HG03565 (cell line): ENCODE data around the gene C19orf47.

ENCODE experiments used
- ATAC-seq: cut with Tn5 transposase; IDR thresholded peaks from one replicate; pipeline ENCODE4 v1.9.1; 2021; ENCODE audit warnings: mild to moderate bottlenecking, moderate library complexity; ENCODE audit not compliant: unreplicated experiment

The C19orf47 gene

DNA sequence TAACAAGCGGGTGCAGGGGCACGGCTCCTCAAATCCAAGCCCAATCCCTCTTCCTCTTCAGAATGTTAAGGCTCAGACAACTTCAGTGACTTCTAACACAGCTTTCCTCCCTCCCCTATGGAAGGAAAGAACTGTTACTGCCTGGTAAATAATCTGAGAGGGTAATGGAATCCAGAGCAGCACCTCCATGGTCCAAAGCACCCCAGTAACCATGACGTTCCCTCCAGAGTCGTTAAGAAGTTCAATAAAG is 64.0 kb downstream of the C19orf47 start:
- ATAC-seq, result no peak

DNA sequence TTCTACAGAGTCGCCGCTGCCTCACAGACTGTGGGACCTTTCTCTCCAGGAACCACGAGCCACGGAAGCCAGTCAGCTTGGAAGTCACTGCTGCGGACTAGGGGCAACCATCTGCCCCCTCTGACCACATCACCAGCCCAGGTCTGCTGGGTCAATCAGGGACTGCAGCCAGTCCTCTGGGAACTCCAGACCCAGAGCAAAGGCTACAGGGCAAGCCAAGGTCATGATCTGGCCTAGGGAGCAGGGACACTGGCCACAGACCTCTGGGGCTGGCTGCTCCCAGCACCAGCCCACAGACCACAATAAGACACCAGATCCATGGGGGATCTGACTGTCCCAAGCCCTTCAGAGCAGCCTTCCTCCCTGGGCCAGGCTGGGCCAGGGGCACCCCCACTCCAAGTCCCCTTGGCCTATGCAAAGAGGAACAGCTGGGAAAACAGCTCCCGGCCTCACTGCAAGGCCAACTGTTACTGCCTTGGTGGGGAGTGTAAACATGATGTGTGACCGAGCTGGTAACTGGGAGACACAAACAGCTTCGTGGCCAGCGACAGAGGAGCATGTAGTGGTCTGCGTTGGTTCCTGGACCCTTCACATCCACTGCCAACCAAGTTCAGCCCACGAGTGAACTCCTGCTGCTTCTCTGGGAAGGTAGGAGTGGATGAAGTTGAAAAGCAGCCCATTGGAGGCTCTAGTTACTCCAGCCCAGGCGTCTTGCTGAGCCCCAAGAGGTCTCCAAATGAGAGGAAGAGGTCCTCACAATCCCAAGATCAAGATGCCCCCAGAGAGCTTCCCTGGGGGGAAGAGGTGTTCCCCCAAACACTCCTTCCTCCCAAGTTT is 64.6 kb downstream of the C19orf47 start:
- ATAC-seq, result no peak

DNA sequence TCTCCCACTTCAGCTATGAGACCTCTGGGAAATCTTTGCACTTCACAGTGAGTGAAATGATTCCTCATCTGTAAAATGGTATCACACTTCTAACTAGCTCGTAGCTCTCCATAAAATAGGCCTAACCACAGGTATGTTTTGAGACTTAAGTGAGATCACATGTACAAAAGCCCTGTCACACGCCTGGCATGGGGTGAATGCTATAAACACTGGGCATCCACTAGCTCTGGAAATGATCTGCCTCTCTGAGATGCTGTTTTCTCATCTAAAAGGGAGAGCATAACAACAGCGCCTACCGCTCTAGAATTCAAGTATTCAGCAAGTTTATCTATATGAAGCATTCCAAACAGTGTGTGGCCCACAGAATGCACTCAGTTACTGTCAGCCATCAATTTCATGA is 65.3 kb downstream of the C19orf47 start:
- ATAC-seq, result no peak

DNA sequence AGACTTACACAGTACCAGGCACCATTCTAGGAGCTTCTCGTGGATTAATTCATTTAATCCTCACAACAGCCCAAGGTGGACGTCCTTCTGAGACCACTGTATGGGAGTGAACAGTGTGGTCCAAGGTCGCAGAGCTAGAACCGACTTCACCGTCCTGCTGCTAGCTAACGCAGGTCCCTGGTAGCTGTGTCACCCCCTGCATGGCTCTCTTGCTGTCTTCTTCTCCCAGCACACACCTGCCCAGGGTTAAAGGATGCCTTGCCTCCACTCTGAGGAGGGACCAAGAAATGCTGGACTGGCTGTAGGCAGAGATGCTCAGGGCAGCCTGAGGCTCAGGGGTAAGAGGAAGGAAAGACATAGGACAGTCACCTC is 66.0 kb downstream of the C19orf47 start:
- no peak for ATAC-seq

GRCh38 chr19:40281381-40282208 is 66.6 kb downstream of the C19orf47 start:
- no peak for ATAC-seq

GRCh38 chr19:40280608-40281221 is 67.5 kb downstream of the C19orf47 start:
- no peak for ATAC-seq

DNA sequence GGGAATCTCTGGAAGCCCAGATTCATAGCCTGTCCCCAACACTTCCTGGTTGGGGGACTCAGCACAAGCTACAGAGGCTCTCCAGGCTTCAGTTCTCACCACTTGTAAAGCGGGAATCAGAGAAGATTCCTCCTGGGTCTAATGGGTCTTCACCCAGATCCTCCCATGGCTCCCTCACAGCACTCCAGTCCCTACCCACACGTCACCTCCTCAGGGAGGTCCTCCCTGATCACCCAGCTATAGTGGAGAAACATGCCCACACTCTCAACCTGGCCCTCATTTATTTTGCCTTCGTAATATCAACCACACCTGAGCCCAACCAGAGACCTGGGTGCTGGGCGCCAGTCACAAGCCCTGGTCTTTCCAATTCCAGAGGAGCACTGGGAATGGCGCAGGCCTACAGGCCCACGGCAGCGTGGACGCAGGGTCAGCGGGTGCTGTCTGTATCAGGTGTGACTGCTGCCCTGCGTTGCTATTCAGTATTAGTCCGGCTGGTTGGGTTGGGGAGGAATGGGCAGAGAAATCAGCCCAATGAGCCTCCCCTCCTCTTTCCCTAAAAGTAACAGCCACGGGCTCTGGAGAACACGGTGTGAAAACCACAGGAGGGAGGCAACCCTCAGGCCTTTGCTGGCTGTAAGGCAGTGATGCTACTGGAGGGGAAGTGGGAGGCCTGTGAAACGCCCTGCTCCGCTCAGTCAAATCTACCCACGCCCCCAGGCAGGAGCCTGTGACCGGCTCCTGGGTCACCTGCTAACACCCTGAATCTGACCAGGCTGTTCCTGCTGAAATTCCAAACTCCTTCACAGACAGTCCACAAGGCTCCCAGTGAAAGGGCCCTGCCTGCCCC is 68.2 kb downstream of the C19orf47 start:
- no peak for ATAC-seq

DNA sequence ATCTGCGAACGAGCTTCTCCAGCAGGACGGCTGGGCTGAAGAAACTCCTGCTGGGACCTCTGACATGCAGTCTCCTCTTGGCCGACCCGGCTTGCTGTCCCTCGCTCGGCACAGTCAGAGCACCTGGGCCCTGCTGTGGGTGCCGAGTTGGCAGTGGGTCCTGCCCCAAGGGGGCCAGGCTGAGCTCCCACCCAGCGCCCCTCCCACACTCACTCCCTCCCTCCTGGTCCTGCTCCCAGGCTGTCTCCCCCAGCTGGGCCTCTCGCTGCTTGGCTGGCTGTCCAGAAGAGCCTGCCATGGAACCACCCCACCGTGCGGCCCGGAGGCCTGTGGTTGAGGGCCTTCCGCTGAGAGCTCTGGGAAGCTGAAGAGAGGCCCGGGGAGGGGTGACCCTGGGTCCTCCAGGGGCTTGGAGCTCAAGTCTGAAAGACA is 69.1 kb downstream of the C19orf47 start:
- no peak for ATAC-seq

DNA sequence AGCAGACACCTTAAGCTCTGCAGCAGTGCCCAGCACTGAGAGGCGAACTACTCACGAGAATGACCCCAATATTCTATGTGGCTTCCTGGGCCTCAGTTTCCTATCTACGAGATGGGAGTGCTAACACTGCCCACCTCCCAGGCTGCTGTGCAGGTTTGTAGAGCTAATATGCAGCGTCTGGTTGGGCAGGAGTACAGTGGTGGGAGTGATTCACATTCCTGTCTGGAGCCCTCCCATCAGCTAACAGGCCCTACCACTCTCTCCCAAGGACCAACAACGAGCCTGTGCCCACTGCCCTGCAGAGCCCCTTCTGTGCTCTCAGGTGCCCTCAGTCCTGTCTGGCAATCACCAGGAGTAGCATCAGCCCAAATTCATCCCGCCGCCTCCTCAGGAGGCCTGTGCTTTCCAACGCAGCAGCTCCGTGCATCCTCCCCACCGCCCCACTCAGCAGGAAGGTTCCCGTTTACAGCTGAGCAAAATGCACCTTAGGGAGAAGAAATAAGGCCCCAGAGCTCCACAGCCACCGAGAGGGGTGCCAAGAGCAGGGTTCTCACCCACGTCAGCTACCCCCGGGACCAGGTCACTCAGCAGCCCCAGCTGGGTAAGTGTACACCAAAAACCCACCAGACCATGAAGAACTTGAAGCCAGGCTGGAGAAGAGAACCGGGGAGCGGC is 69.7 kb downstream of the C19orf47 start:
- ATAC-seq, result no peak

DNA sequence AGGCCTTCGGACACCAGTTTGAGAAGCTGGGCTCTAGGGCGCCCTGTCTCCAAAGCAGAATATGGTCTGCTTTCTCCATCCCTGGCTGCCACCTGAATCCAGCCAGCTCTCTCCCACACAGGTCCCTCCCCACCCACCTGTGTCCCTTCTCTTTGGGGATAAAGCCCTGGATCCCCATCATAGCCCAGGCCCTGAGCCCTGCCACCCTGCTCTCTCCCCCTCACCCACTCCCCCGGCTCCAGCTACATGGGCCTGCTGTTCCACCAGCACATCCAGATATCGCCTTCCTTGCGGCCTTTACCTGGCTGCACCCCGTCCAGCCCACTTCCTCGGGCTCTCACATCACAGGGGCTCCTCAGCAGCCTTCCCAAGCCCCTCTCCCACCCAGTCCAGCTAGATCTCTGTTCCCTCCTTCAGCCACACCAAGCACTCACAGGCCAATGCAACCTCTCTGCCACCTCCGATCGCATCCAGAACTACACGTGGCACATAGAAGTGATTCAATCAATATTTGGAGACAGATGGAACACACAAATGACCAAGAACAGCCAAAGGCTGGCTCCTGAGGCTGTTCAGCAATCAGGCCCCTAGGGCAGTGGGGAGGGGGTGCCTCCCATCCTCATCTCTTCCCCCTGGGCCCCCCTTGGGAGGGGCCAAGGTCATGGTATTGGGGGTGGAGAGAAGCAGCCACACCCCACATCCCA is 70.7 kb downstream of the C19orf47 start:
- no peak for ATAC-seq

- no peak for ATAC-seq
Measured at GRCh38 chr19:40274585-40275544, 73.3 kb downstream of the C19orf47 start.

GRCh38 chr19:40273469-40274360 is 74.5 kb downstream of the C19orf47 start:
- no peak for ATAC-seq

DNA sequence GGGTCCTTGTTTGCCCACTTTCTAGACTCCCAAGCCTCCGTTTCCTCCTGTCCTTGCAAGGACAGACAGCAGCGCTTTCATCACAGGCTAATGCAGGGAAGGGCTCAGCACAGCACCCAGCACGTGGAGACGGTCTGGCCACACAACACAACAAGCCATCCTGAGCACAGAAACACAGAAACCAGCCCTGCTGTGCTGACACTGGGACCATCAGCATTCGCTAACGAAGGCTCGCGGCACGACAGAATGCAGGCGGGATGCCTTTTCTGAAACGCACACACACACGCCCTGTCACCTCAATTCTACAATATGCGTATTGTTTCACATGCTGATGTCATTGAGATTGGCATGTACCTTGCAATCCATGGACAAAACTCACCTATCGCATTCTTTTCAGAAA is 75.9 kb downstream of the C19orf47 start:
- ATAC-seq, result no peak

DNA sequence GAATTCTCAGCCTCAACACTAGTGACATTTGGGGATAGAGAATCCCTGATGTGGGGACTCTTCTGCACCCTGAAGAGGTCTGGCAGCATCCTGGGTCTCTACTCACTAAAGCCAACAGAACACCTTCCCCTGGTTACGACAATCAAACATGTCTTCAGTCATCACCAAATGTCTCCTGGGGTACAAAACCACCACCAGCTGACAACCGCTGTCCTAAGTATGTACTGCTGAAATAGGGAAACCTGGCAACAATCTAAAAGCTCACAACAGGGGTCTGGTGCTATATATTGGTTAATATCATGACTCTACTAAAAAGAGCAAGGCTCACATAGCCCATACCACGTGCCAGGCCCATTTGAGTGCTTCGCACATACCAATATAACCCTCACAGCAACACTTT is 76.5 kb downstream of the C19orf47 start:
- ATAC-seq, result no peak

DNA sequence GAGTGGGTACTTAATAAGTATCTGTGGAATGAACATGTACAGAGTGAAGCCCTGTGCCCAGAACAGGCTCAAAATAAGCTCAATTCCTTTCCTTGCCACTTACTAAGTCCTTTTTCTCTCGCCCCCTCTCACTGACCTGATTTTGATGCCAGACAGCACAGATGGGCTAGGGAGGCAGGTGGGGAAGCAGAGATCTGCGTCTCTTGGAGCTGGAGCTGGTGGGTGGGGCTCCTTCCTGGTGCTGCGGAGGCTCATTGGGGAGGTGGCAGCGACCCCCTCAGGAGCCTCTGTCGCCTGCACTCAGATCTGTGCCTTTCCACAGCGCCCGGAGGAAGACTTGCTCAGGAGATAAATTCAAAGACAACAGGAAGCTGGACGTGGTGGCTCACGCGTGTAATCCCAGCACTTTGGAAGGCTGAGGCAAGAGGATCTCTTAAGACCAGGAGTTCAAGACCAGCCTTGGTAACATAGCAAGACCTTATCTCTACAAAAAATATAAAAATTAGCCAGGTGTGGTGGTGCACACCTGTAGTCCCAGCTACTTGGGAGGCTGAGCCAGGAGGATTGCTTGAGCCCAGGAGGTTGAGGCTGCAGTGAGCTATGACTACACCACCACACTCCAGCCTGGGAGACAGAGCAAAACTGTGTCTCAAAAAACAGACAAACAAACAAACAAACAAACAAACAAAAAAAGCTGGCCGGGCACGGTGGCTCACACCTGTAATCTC is 77.7 kb downstream of the C19orf47 start:
- no peak for ATAC-seq
